Measurements from ENCODE around the gene SEMA6C.

SEMA6C gene

GRCh38 chr1:151158751-151159251 lies 12.4 kb upstream of the SEMA6C start:
- DNase-seq: peak; percentile 21

- peak; percentile 76 for DNase-seq
Observed at GRCh38 chr1:151158326-151158725, 11.9 kb upstream of the SEMA6C start.

GRCh38 chr1:151157067-151157531 lies 10.7 kb upstream of the SEMA6C start:
- peak; percentile 50 for DNase-seq

- DNase-seq: peak; percentile 87
Observed at GRCh38 chr1:151156515-151156819, 10.0 kb upstream of the SEMA6C start, which contains the start of gene TNFAIP8L2. TSS of gene TNFAIP8L2 (plus strand) at chr1:151156649. CDS start at chr1:151158698, 2,049 bp downstream.

- no peak for DNase-seq
Observed at GRCh38 chr1:151147665-151148064, 1.2 kb upstream of the SEMA6C start.

GRCh38 chr1:151147132-151147503 lies 687 bp upstream of the SEMA6C start:
- no peak for DNase-seq

GRCh38 chr1:151146072-151146411 lies 389 bp downstream of the SEMA6C start:
- DNase-seq: no peak

GRCh38 chr1:151145304-151146071 lies 943 bp downstream of the SEMA6C start:
- DNase-seq: peak; percentile 36

GRCh38 chr1:151144474-151145303 lies 1.7 kb downstream of the SEMA6C start:
- no peak for DNase-seq

- no peak for DNase-seq
Observed at GRCh38 chr1:151143986-151144385, 2.4 kb downstream of the SEMA6C start.

GRCh38 chr1:151143057-151143435 lies 3.4 kb downstream of the SEMA6C start:
- DNase-seq: no peak

GRCh38 chr1:151142411-151143056 lies 3.9 kb downstream of the SEMA6C start:
- no peak for DNase-seq

GRCh38 chr1:151137789-151138188 lies 8.6 kb downstream of the SEMA6C start:
- DNase-seq: no peak

GRCh38 chr1:151135433-151136385 lies 10.7 kb downstream of the SEMA6C start:
- no peak for DNase-seq

GRCh38 chr1:151134991-151135390 lies 11.4 kb downstream of the SEMA6C start:
- DNase-seq: no peak

GRCh38 chr1:151134396-151134795 lies 12.0 kb downstream of the SEMA6C start:
- DNase-seq: no peak

- DNase-seq: no peak
Observed at GRCh38 chr1:151133018-151133806, 13.2 kb downstream of the SEMA6C start.

- no peak for DNase-seq
Observed at GRCh38 chr1:151132335-151133017, 14.0 kb downstream of the SEMA6C start.

GRCh38 chr1:151131701-151132334 lies 14.6 kb downstream of the SEMA6C start:
- DNase-seq: no peak

GRCh38 chr1:151130987-151131586 lies 15.3 kb downstream of the SEMA6C start:
- DNase-seq: peak; percentile 52

All from inflammatory macrophage treated with lipopolysaccharide for 4 hours (primary cell).